Uterus (tissue), 4 donors: ENCODE data around the gene DPP10. TPM values are rescaled to one million over a fixed set of nuclear protein-coding genes. Genes with fewer than 3 reads are reported as not detected.

Experiments
- DNase-seq, 2 donors: peaks; one replicate each; pipeline ENCODE4 v3.0.0-alpha.2; 2019 to 2020
- H3K27ac ChIP-seq, 2 donors: fragments of 200-600 bp; sonication (generic); 1 replicate in 1 of 2; 2 replicates in 1 of 2; pipeline ENCODE4 v1.5.1; 2016 to 2018
- H3K27me3 ChIP-seq, 2 donors: fragments of 200-600 bp; sonication (generic); one replicate each; pipeline ENCODE4 v1.5.1; 2018 to 2019; ENCODE audit warnings: control low read depth in 1 of 2
- H3K36me3 ChIP-seq, 2 donors: fragments of 200-600 bp; sonication (generic); one replicate each; pipeline ENCODE4 v1.5.1; 2019; ENCODE audit warnings: control low read depth in 1 of 2
- H3K4me1 ChIP-seq, 2 donors: fragments of 200-600 bp; sonication (generic); one replicate each; pipeline ENCODE4 v1.5.1; 2018 to 2019; ENCODE audit warnings: control low read depth in 1 of 2
- H3K4me3 ChIP-seq, 2 donors: fragments of 200-600 bp; sonication (generic); 1 replicate in 1 of 2; 2 replicates in 1 of 2; pipeline ENCODE4 v1.5.1; 2018 to 2019; ENCODE audit warnings: mild to moderate bottlenecking in 1 of 2
- H3K9me3 ChIP-seq, 2 donors: fragments of 200-600 bp; sonication (generic); one replicate each; pipeline ENCODE4 v1.5.1; 2019; ENCODE audit warnings: control low read depth in 1 of 2
- POLR2A ChIP-seq, 2 donors: fragments of 450-650 bp; IDR thresholded peaks; one replicate each; pipeline ENCODE4 v1.6.1; 2016; ENCODE audit warnings: antibody characterized with exemption in 2 of 2, mild to moderate bottlenecking in 1 of 2, moderate library complexity in 1 of 2
- intact Hi-C: fragments of 100-400 bp; cut with DNase I; formaldehyde crosslinking; loops from one replicate; pipeline ENCODE4 v1.15.1; 2023; ENCODE audit warnings: low total_unique reads
- total RNA-seq, 4 donors: library from RNA; depleted of rRNA in 3 of 4; stranded (reverse); fragments of >200 nt in 3 of 4; gene quantifications; one replicate each; pipeline versions ENCODE4 v1.1.0 to v1.2.4, GENCODE V29; 2014 to 2023
- TF ChIP-seq, protein P1 (sequence below), 4 experiments: fragments of 200-600 bp in 2 of 4; fragments of 450-650 bp in 2 of 4; sonication (generic) in 2 of 4; IDR thresholded peaks; one replicate each; pipeline ENCODE4 v1.5.1; 2016 to 2019; ENCODE audit warnings: antibody characterized with exemption in 4 of 4, mild to moderate bottlenecking in 2 of 4, moderate library complexity in 1 of 4
- donor health status: DM: yes; HTN: yes; CAD: no.

DPP10 gene
- total RNA-seq, 4 donors from 2014 or later = 33.0 TPM; not detected in 3

DNA sequence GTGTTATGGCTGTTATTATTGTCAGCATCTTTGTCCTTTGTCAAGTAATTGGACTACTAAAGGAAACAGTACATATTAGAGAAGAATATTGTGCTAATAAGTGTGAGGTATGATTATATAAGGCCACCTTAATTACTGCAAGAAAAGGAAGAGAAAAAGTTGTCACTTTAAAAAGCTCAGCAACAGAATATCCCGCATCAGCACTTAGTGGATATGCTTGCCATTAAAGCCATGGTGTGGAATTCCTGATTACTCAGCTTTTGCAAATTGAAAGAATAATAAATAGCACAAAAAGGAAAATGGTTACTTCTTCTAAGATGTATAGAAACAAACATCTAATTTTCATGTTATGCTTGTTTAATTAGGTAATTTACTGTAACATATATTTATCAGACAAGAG, 347.5 kb downstream of the DPP10 start:
- TF ChIP-seq, protein P1, sequence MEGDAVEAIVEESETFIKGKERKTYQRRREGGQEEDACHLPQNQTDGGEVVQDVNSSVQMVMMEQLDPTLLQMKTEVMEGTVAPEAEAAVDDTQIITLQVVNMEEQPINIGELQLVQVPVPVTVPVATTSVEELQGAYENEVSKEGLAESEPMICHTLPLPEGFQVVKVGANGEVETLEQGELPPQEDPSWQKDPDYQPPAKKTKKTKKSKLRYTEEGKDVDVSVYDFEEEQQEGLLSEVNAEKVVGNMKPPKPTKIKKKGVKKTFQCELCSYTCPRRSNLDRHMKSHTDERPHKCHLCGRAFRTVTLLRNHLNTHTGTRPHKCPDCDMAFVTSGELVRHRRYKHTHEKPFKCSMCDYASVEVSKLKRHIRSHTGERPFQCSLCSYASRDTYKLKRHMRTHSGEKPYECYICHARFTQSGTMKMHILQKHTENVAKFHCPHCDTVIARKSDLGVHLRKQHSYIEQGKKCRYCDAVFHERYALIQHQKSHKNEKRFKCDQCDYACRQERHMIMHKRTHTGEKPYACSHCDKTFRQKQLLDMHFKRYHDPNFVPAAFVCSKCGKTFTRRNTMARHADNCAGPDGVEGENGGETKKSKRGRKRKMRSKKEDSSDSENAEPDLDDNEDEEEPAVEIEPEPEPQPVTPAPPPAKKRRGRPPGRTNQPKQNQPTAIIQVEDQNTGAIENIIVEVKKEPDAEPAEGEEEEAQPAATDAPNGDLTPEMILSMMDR (IDR thresholded peaks at IDR 0.05) = no peak
- DNase-seq = no peak
- intact Hi-C loops = no loop called here
- Histone ChIP-seq H3K4me1 (no peaks in the 10 kb centered on the region), H3K27me3 (no peaks in the 10 kb centered on the region), H3K9me3 (no peaks in the 10 kb centered on the region), H3K4me3 (no peak overlapping the region), H3K36me3 (no peaks in the 10 kb centered on the region), H3K27ac (no peak overlapping the region)

DNA sequence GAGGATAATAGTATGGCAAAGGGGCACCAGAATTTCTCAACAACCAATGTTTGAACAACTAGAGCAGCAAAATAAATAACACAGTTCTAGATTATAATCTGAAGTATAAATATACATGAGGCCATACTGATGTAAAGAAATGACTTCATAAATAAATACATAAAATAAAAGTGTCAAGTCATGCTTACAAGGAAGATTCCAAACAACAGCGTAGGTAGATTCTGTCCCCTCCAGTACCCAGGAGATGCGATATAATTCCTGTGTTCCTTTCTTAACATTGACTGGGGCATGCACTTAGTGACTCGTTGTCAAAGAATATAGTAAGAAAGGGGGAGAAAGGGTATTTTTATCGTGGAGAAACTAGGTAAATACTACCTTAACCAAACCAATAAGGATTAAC, 355.1 kb downstream of the DPP10 start:
- DNase-seq = no peak
- Histone ChIP-seq H3K27ac (no peak overlapping the region), H3K36me3 (no peaks in the 10 kb centered on the region), H3K4me3 (no peak overlapping the region), H3K4me1 (no peaks in the 10 kb centered on the region), H3K9me3 (no peaks in the 10 kb centered on the region), H3K27me3 (no peaks in the 10 kb centered on the region)
- TF ChIP-seq POLR2A (IDR thresholded peaks at IDR 0.05) = no peak
- TF ChIP-seq, protein P1 (IDR thresholded peaks at IDR 0.05) = no peak
- intact Hi-C loops = no loop called here

DNA sequence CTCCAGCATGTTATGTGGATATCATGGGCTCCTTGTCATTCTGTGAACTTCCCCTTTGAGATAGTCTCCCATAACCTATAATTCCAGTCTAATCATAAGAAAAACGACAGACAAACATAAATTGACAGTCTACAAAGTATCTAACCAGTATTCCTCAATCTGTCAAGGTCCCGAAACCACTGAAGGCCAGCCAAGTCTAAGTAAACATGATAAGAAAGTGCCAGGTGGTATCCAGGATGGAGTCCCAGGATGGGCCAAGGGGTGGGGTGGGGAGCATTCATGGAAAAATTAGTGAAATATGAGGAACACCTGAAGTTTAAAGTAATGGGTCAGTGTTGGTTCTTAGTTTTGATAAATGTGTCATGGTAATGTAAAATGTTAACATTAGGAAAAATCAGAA, 355.5 kb downstream of the DPP10 start:
- no peak for TF ChIP-seq POLR2A (IDR thresholded peaks at IDR 0.05)
- TF ChIP-seq, protein P1 (IDR thresholded peaks at IDR 0.05) = no peak
- no peak for DNase-seq
- no peak overlapping the region for H3K4me3 ChIP-seq
- no peaks in the 10 kb centered on the region for H3K36me3 ChIP-seq
- no peaks in the 10 kb centered on the region for H3K9me3 ChIP-seq
- intact Hi-C loops = no loop called here
- no peaks in the 10 kb centered on the region for H3K4me1 ChIP-seq
- H3K27ac ChIP-seq = no peak overlapping the region
- H3K27me3 ChIP-seq = no peaks in the 10 kb centered on the region

DNA sequence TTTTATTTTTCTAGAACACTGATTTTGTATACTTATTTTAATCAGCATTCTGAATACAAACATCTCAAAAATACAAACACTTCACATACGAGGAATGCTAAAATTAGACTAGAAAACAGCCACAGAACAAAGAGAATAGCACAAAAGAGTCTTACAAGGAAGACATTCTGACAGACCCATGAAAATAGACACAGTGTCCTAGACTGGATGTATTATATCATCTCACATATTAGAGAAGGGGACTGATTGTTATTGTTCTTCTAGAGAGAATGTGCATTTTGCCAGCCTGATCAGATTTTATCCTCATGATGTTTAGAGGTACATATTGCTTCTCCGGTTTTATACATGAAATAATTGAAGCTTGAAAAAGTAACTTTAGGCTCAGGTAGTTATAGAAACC, 357.9 kb downstream of the DPP10 start:
- intact Hi-C loops = no loop called here
- Histone ChIP-seq H3K9me3 (no peaks in the 10 kb centered on the region), H3K4me3 (no peak overlapping the region), H3K4me1 (no peaks in the 10 kb centered on the region), H3K36me3 (no peaks in the 10 kb centered on the region), H3K27me3 (no peaks in the 10 kb centered on the region), H3K27ac (no peak overlapping the region)
- no peak for DNase-seq
- TF ChIP-seq, protein P1 (IDR thresholded peaks at IDR 0.05) = no peak
- TF ChIP-seq POLR2A (IDR thresholded peaks at IDR 0.05) = no peak

DNA sequence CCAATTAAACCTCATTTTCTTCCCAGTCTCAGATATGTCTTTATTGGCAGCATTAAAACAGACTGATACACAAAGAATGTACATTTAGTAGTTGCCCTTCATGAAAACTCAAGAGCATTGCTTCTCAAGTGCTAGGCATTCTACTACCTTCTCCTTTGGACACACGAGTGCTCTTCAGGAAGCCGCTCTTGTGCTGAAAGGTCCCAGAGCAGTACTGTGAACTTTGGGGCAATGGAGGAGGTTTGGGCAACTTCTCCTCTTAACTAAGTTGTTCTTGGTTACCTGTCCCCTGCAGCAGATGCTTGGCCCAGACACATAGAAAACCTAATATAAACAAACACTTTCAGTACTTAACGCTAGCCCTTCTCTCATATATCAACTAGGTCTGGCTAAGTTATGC, 362.8 kb downstream of the DPP10 start:
- DNase-seq = no peak
- Histone ChIP-seq H3K4me3 (no peak overlapping the region), H3K36me3 (no peaks in the 10 kb centered on the region), H3K27ac (no peak overlapping the region), H3K27me3 (no peaks in the 10 kb centered on the region), H3K9me3 (peaks cover 0 to 3% of the 10 kb centered on the region in 2 donors), H3K4me1 (no peaks in the 10 kb centered on the region)
- TF ChIP-seq, protein P1 (IDR thresholded peaks at IDR 0.05) = no peak
- no peak for TF ChIP-seq POLR2A (IDR thresholded peaks at IDR 0.05)
- intact Hi-C loops = no loop called here
